Tibial nerve (tissue), 4 donors: ENCODE data around the gene ALDH3A1. TPM values are rescaled to one million over a fixed set of nuclear protein-coding genes. Genes with fewer than 3 reads are reported as not detected.

Experiments used
- DNase-seq, 2 donors: peaks; one replicate each; pipeline ENCODE4 v3.0.0-alpha.2; 2019; ENCODE audit warnings: low spot score in 2 of 2
- H3K27ac ChIP-seq, 4 donors: fragments of 200-600 bp; sonication (generic) in 3 of 4; one replicate each; pipeline ENCODE4 v1.5.1; 2017 to 2019; ENCODE audit warnings: mild to moderate bottlenecking in 1 of 4
- H3K27me3 ChIP-seq, 2 donors: fragments of 200-600 bp; sonication (generic) in 1 of 2; one replicate each; pipeline versions ENCODE4 v1.5.1 to v1.6.0; 2017 to 2019
- H3K36me3 ChIP-seq, 3 donors: fragments of 200-600 bp; sonication (generic); one replicate each; pipeline ENCODE4 v1.5.1; 2018 to 2019
- H3K4me1 ChIP-seq, 4 donors: fragments of 200-600 bp; sonication (generic) in 3 of 4; one replicate each; pipeline ENCODE4 v1.5.1; 2017 to 2019
- H3K4me3 ChIP-seq, 4 donors: fragments of 200-600 bp; sonication (generic) in 3 of 4; one replicate each; pipeline ENCODE4 v1.5.1; 2017 to 2019; ENCODE audit warnings: mild to moderate bottlenecking in 1 of 4, moderate library complexity in 1 of 4
- H3K9me3 ChIP-seq, 4 donors: fragments of 200-600 bp; sonication (generic) in 3 of 4; one replicate each; pipeline ENCODE4 v1.5.1; 2017 to 2019
- EP300 ChIP-seq, 2 donors: sonication (generic); formaldehyde crosslinking; IDR thresholded peaks; one replicate each; pipeline ENCODE4 v1.6.1; 2017; ENCODE audit warnings: antibody characterized with exemption in 2 of 2, mild to moderate bottlenecking in 1 of 2
- POLR2A ChIP-seq, 2 donors: fragments of 450-650 bp; IDR thresholded peaks; one replicate each; pipeline ENCODE4 v1.6.1; 2017; ENCODE audit warnings: antibody characterized with exemption in 2 of 2, mild to moderate bottlenecking in 2 of 2, moderate library complexity in 2 of 2
- WGBS, 2 donors: methylation state at CpG; one replicate each; pipeline ENCODE4 v1.1.5; 2018; 5-methylcytosine and 5-hydroxymethylcytosine counted together
- total RNA-seq, 4 donors: library from RNA; depleted of rRNA; stranded (reverse); fragments of >200 nt; gene quantifications; one replicate each; pipeline ENCODE4 v1.1.0, GENCODE V29; 2016
- TF ChIP-seq, protein P1 (sequence below), 5 experiments: fragments of 200-600 bp in 3 of 5; fragments of 450-650 bp in 2 of 5; sonication (generic) in 3 of 5; IDR thresholded peaks; one replicate each; pipeline ENCODE4 v1.5.1; 2016 to 2019; ENCODE audit warnings: antibody characterized with exemption in 5 of 5, mild to moderate bottlenecking in 3 of 5, moderate library complexity in 2 of 5

The ALDH3A1 gene
- total RNA-seq, 4 donors from 2014 or later: 0.21 to 2.1 (median 1.7) TPM; not detected in 1

DNA sequence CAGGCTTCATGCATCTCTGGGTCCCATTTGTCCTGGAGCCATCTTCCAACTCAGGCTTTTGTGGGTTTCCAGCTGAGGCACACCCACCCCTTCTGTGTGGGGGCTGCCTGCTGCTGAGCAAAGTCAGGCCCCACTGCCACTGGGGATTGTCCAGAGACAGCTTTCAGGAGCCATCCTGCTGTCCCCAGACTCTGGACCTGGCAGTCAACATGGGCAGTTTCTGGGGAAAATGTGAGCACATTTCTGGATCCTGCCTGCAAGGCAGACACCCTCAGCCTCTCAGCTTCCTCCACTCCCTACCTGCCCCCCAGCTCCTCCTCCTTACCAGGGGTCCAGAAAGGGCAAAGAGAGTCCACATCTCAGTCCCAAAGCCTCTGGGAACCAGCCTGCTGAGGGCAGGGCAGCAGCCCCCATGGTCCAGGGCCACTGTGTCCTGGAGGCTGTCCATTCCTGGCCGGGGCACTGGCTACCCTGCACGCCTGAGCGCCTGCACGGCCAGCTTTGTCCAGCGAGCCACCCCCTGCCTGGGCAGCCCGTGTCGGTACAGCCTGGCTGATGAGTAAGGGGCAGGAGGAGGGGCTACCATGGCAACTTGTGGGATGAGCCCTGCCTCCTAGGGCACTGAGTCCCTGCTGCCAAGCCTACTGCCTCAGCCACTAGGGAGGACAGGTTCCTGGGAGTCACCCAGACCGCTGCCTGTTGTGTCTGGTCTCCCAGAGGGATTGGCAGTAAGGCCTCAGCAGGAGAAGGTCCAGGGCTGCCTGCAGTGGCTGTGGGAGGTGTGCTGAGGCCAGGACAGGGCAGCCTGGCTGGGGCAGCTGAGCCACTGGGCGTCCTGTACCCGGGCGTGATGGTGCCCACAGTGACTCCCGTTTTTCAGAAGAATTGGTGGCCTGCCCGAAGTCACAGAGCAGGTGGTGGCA, 31.7 kb downstream of the ALDH3A1 start, which contains the start of gene SLC47A2:
SLC47A2 (minus strand) TSS at position 477 of the 923 bp plus-strand sequence; CDS start at position 448, 29 bp downstream.
- H3K27me3 ChIP-seq: no peaks in the 10 kb centered on the region
- DNase-seq: no peak
- no peaks in the 10 kb centered on the region for H3K36me3 ChIP-seq
- H3K4me3 ChIP-seq: no peak within 1 kb of the TSS
- no peaks in the 10 kb centered on the region for H3K9me3 ChIP-seq
- TF ChIP-seq, protein P1, sequence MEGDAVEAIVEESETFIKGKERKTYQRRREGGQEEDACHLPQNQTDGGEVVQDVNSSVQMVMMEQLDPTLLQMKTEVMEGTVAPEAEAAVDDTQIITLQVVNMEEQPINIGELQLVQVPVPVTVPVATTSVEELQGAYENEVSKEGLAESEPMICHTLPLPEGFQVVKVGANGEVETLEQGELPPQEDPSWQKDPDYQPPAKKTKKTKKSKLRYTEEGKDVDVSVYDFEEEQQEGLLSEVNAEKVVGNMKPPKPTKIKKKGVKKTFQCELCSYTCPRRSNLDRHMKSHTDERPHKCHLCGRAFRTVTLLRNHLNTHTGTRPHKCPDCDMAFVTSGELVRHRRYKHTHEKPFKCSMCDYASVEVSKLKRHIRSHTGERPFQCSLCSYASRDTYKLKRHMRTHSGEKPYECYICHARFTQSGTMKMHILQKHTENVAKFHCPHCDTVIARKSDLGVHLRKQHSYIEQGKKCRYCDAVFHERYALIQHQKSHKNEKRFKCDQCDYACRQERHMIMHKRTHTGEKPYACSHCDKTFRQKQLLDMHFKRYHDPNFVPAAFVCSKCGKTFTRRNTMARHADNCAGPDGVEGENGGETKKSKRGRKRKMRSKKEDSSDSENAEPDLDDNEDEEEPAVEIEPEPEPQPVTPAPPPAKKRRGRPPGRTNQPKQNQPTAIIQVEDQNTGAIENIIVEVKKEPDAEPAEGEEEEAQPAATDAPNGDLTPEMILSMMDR (IDR thresholded peaks at IDR 0.05): no peak
- TF ChIP-seq POLR2A (IDR thresholded peaks at IDR 0.05) (no peak), EP300 (IDR thresholded peaks at IDR 0.05) (no peak)
- peaks cover 0 to 28% (median 11%) of the 10 kb centered on the region in 4 donors for H3K4me1 ChIP-seq
- H3K27ac ChIP-seq: no peak within 1 kb of the TSS
- WGBS, 2 donors: 52 to 68% methylated on average over 9 to 10 of the region's 13 CpGs

DNA sequence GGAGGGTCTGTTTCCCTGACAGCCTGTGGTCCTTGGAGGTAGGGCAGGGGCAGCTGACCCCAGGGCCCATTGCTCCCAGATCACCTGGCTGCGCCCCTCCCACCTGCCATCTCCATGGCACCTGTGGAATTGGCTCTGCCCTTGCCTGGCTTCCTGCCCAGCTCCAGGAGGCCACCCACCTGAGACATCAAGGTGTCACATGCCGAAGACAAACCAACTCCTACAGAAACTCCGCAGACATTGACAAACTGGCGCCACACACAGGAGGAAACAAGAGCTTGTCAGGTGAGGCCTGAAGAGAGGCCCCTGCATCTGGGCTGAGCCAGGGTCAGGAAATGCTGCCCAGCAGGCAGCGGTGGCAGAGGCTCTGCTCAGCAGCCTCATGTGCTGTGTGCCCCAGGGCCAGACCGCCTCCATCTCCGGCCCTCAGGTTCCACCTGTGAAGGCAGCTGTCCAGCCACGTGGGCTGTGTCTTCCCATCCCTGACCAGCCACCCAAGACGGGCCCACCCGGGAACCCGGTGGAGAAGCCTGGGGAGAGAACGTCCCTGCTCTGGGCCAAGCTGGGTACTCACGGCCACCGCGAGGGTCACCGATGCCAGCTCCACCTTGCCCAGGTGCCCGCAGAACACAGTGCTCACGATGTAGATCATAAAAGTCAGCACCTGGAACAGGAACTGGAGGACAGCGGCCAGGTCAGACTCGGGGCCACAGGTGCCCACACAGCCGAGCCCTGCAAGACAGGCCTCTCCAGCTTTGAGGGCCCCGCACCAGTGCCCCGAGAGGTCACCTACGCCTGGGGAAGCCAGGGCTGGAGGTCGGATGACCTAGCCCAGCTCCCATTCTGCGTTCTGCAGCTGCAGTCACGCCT, 33.3 kb downstream of the ALDH3A1 start:
- Histone ChIP-seq H3K36me3 (no peaks in the 10 kb centered on the region), H3K9me3 (no peaks in the 10 kb centered on the region), H3K27ac (no peak overlapping the region), H3K27me3 (no peaks in the 10 kb centered on the region), H3K4me1 (peaks cover 0 to 12% (median 3%) of the 10 kb centered on the region in 4 donors), H3K4me3 (no peak overlapping the region)
- WGBS, 2 donors: 84 to 91% methylated on average over 25 of the region's 27 CpGs
- DNase-seq: no peak
- TF ChIP-seq EP300 (IDR thresholded peaks at IDR 0.05) (no peak), POLR2A (IDR thresholded peaks at IDR 0.05) (no peak)
- TF ChIP-seq, protein P1 (IDR thresholded peaks at IDR 0.05): no peak

DNA sequence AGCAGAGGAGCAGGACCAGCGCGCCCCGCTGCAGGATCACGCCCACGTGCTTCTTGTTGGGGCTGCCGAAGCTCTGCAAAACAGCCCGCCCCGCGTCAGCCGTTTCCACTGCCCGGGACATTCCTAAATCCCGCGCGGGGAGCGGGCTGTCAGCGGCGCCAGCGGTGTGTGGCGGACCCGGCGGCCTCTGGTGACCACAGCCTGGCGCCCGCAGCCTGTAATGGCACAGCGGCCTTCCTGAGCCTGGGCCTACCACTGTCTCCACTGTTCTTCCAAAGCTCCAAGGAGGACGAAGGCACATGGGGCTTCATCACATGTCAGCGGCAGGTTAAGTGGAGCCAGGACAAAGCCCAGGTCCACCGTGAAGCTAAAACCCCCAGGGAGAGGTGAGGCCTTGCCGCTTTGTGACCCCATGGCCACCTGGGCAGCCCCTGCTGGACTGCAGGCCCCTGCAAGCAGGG, 34.2 kb downstream of the ALDH3A1 start:
- no peaks in the 10 kb centered on the region for H3K9me3 ChIP-seq
- no peaks in the 10 kb centered on the region for H3K27me3 ChIP-seq
- no peak overlapping the region for H3K4me3 ChIP-seq
- H3K4me1 ChIP-seq: peaks cover 0 to 10% (median 3%) of the 10 kb centered on the region in 4 donors
- 89 to 90% methylated on average over 21 to 28 of the region's 28 CpGs for WGBS, 2 donors
- no peak for DNase-seq
- H3K27ac ChIP-seq: no peak overlapping the region
- no peaks in the 10 kb centered on the region for H3K36me3 ChIP-seq
- TF ChIP-seq EP300 (IDR thresholded peaks at IDR 0.05) (no peak), POLR2A (IDR thresholded peaks at IDR 0.05) (no peak)
- TF ChIP-seq, protein P1 (IDR thresholded peaks at IDR 0.05): no peak

DNA sequence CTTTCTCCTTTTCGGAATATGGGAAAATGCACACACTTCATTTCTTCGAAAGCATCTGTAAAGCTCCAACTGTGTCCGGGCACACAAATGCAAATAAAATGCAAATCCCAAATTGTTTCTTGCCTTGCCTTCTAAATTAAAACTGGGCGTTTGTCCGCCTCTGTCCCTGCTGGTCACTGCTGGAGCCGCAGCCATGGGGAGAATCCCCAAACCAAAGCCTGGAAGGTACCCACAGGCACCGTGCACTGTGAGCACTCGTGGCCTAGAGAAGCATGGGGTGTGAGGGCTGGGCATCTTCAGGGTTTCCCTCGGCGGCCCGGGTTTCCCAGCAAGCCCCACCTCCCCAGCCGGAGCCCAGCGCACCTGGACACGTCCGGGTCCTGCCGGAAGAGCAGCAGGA, 34.6 kb downstream of the ALDH3A1 start:
- TF ChIP-seq EP300 (IDR thresholded peaks at IDR 0.05): no peak
- no peak for TF ChIP-seq POLR2A (IDR thresholded peaks at IDR 0.05)
- TF ChIP-seq, protein P1 (IDR thresholded peaks at IDR 0.05): no peak
- Histone ChIP-seq H3K36me3 (no peaks in the 10 kb centered on the region), H3K4me3 (no peak overlapping the region), H3K27me3 (no peaks in the 10 kb centered on the region), H3K9me3 (no peaks in the 10 kb centered on the region), H3K27ac (no peak overlapping the region), H3K4me1 (peaks cover 0 to 6% (median 2%) of the 10 kb centered on the region in 4 donors)
- 76 to 89% methylated on average over 8 to 13 of the region's 16 CpGs for WGBS, 2 donors
- DNase-seq: no peak
